Esophagus (tissue), 2 donors: ENCODE results near the gene APOBEC3C. TPM values are rescaled to one million over a fixed set of nuclear protein-coding genes. Genes with fewer than 3 reads are reported as not detected.
"Not testable (repeated sequence)": the region's sequence is repeated elsewhere in the genome, so short reads cannot be mapped to it uniquely, and the experiment has no call there.

ENCODE experiments used
- H3K27ac ChIP-seq, 2 donors: one replicate each; pipeline ENCODE4 v1.5.1; 2013; ENCODE audit warnings: low read depth in 2 of 2, mild to moderate bottlenecking in 2 of 2, inconsistent platforms in 1 of 2, low read length in 1 of 2, moderate library complexity in 1 of 2
- H3K27me3 ChIP-seq, 2 donors: one replicate each; pipeline ENCODE4 v1.6.1; 2013; ENCODE audit warnings: low read length in 2 of 2, control low read depth in 1 of 2, mild to moderate bottlenecking in 1 of 2; ENCODE audit not compliant: insufficient read depth in 2 of 2, control insufficient read depth in 1 of 2
- H3K36me3 ChIP-seq, 2 donors: one replicate each; pipeline ENCODE4 v1.6.1; 2013; ENCODE audit warnings: low read length in 1 of 2; ENCODE audit not compliant: control insufficient read depth in 2 of 2, insufficient read depth in 2 of 2
- H3K4me1 ChIP-seq, 2 donors: one replicate each; pipeline ENCODE4 v1.6.1; 2013; ENCODE audit warnings: low read length in 1 of 2; ENCODE audit not compliant: control insufficient read depth in 2 of 2, insufficient read depth in 2 of 2
- H3K4me3 ChIP-seq, 2 donors: one replicate each; pipeline ENCODE4 v1.5.1; 2013; ENCODE audit warnings: low read length in 2 of 2, mild to moderate bottlenecking in 2 of 2, low read depth in 1 of 2, moderate library complexity in 1 of 2
- H3K9me3 ChIP-seq, 2 donors: one replicate each; pipeline ENCODE4 v1.6.1; 2013; ENCODE audit warnings: mild to moderate bottlenecking in 2 of 2, low read depth in 1 of 2, low read length in 1 of 2, moderate library complexity in 1 of 2; ENCODE audit not compliant: control insufficient read depth in 2 of 2, insufficient read depth in 1 of 2
- WGBS, 2 donors: extraction: QIAGEN DNeasy Blood & Tissue Kit; methylation state at CpG; one replicate each; pipeline ENCODE4 v1.1.7; 2013; 5-methylcytosine and 5-hydroxymethylcytosine counted together
- polyA plus RNA-seq, 2 donors: library from polyadenylated mRNA; stranded (reverse); fragments of 200-250 nt; gene quantifications; one replicate each; pipeline ENCODE4 v1.2.3, GENCODE V29; 2013
- donor health status: healthy with polysubstance abuse.
- donor health status: Bipolar disorder and iron deficiency.

The APOBEC3C gene
- polyA plus RNA-seq, 2 donors, result 16.2 to 20.1 TPM

GRCh38 chr22:39031434-39032295 is 17.6 kb downstream of the APOBEC3C start:
- not testable (repeated sequence) for H3K9me3 ChIP-seq, H3K27me3 ChIP-seq, H3K4me1 ChIP-seq, H3K4me3 ChIP-seq, H3K27ac ChIP-seq, H3K36me3 ChIP-seq
- 56 to 67% methylated on average over 15 to 17 of the region's 18 CpGs for WGBS, 2 donors

- not testable (repeated sequence) for H3K27ac ChIP-seq, H3K9me3 ChIP-seq, H3K27me3 ChIP-seq, H3K4me3 ChIP-seq, H3K36me3 ChIP-seq, H3K4me1 ChIP-seq
- 29 to 43% methylated on average over 2 of the region's 2 CpGs for WGBS, 2 donors
These were observed 23.0 kb downstream of the APOBEC3C start for GRCh38 chr22:39037071-39037470.

GRCh38 chr22:39039306-39040126 is 25.5 kb downstream of the APOBEC3C start:
- WGBS, 2 donors, result 85 to 87% methylated on average over 19 of the region's 19 CpGs
- H3K4me3 ChIP-seq, result no peak overlapping the region
- no peaks in the 10 kb centered on the region for H3K27me3 ChIP-seq
- H3K9me3 ChIP-seq, result no peaks in the 10 kb centered on the region
- no peaks in the 10 kb centered on the region for H3K36me3 ChIP-seq
- H3K27ac ChIP-seq, result no peak overlapping the region
- peaks cover 0 to 2% of the 10 kb centered on the region in 2 donors for H3K4me1 ChIP-seq

- H3K27me3 ChIP-seq, H3K27ac ChIP-seq, H3K4me1 ChIP-seq, H3K36me3 ChIP-seq, H3K9me3 ChIP-seq: not testable (repeated sequence)
- peak overlapping the region in 1 of 2 donors; percentile 54 for H3K4me3 ChIP-seq
- 33 to 46% methylated on average over 6 to 11 of the region's 14 CpGs for WGBS, 2 donors
These were observed 26.1 kb downstream of the APOBEC3C start for GRCh38 chr22:39040155-39040537.

GRCh38 chr22:39040538-39041296 is 26.7 kb downstream of the APOBEC3C start, which contains the start of gene APOBEC3F:
Gene APOBEC3F, plus strand, starts transcription at chr22:39040864. Its CDS starts 97 bp downstream, at chr22:39040961.
- Histone ChIP-seq H3K27ac (peak within 1 kb of the TSS; percentile 76 to 82), H3K4me3 (peak within 1 kb of the TSS; percentile 46 to 54)
- 1% methylated on average over 12 to 20 of the region's 21 CpGs for WGBS, 2 donors
- not testable (repeated sequence) for H3K36me3 ChIP-seq, H3K27me3 ChIP-seq, H3K4me1 ChIP-seq, H3K9me3 ChIP-seq

GRCh38 chr22:39041908-39042307 is 27.9 kb downstream of the APOBEC3C start:
- H3K27me3 ChIP-seq, result no peaks in the 10 kb centered on the region
- peaks cover 0 to 2% of the 10 kb centered on the region in 2 donors for H3K4me1 ChIP-seq
- H3K36me3 ChIP-seq, result peaks cover 0 to 2% of the 10 kb centered on the region in 2 donors
- H3K27ac ChIP-seq, result no peak overlapping the region
- 91 to 92% methylated on average over 7 of the region's 7 CpGs for WGBS, 2 donors
- H3K4me3 ChIP-seq, result no peak overlapping the region
- H3K9me3 ChIP-seq, result no peaks in the 10 kb centered on the region

- not testable (repeated sequence) for H3K9me3 ChIP-seq, H3K4me3 ChIP-seq, H3K27me3 ChIP-seq, H3K4me1 ChIP-seq, H3K27ac ChIP-seq, H3K36me3 ChIP-seq
- 94% methylated on average over 12 to 17 of the region's 18 CpGs for WGBS, 2 donors
These were observed 29.0 kb downstream of the APOBEC3C start for GRCh38 chr22:39043063-39043462.

- not testable (repeated sequence) for H3K27ac ChIP-seq, H3K9me3 ChIP-seq, H3K4me3 ChIP-seq, H3K4me1 ChIP-seq, H3K36me3 ChIP-seq, H3K27me3 ChIP-seq
- 81 to 82% methylated on average over 13 to 14 of the region's 14 CpGs for WGBS, 2 donors
These were observed 31.1 kb downstream of the APOBEC3C start for GRCh38 chr22:39045136-39045535.

GRCh38 chr22:39049486-39049885 is 35.4 kb downstream of the APOBEC3C start:
- not testable (repeated sequence) for H3K9me3 ChIP-seq, H3K36me3 ChIP-seq

More at GRCh38 chr22:39049486-39049885, 35.4 kb downstream of the APOBEC3C start:
- not testable (repeated sequence) for H3K27ac ChIP-seq, H3K4me3 ChIP-seq, H3K27me3 ChIP-seq, H3K4me1 ChIP-seq
- WGBS, 2 donors, result 74 to 79% methylated on average over 7 of the region's 7 CpGs
